HFF-Myc (cell line): Measurements from ENCODE around the gene NKX2-8.
"Not testable (repeated sequence)": the region's sequence is repeated elsewhere in the genome, so short reads cannot be mapped to it uniquely, and the experiment has no call there.

ENCODE experiments used
- DNase-seq: peaks from one replicate; pipeline ENCODE4 v3.0.0-alpha.2; 2011; ENCODE audit warnings: low read depth; ENCODE audit errors: extremely low read depth
- H3K4me3 ChIP-seq: replicated peaks from 2 replicates; pipeline ENCODE4 v1.5.1; 2011; ENCODE audit warnings: low read depth, mild to moderate bottlenecking, control low read depth, low read length
- TF ChIP-seq, protein P1 (sequence below): IDR thresholded peaks from 2 replicates; pipeline ENCODE4 v1.5.1; 2012; ENCODE audit warnings: mild to moderate bottlenecking, low read depth, low read length, control low read depth; ENCODE audit errors: missing control alignments

Gene NKX2-8

DNA sequence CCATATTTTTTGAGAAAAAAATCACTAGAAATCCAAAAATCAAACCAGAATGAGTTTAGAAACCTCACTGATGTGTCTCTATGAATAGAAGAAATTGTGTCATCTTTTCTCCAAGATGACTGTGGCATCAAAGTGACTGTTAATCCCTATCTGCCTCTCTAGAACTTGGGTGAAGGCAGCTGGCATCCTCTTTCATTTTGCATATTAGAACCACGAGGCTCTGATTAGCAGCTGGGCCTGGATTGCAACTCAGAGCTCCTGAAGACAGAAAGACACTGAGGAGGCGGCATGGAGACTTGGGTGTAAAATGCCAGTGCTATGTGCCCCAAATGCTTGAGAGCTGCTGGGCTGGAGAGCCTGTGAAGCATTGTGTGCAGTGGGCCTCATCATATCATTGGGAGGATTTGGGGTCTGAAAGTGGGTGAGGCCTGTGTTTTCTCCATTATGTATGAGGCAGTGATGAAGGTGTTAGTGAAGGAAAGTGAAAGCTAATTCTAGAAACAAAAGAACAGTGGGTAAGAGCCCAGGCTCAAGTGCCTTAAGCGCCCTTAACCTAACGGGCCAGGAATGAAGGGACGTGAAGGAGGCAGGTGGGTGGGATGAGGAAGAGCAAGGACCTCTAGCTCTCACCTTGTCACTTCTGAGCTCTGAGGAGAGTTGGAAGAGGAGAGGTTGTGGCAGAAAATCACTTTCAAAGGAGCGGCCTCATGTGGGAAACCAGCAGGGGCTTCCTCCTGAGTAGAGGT lies 26.2 kb downstream of the NKX2-8 start:
- DNase-seq: no peak
- TF ChIP-seq, protein P1, sequence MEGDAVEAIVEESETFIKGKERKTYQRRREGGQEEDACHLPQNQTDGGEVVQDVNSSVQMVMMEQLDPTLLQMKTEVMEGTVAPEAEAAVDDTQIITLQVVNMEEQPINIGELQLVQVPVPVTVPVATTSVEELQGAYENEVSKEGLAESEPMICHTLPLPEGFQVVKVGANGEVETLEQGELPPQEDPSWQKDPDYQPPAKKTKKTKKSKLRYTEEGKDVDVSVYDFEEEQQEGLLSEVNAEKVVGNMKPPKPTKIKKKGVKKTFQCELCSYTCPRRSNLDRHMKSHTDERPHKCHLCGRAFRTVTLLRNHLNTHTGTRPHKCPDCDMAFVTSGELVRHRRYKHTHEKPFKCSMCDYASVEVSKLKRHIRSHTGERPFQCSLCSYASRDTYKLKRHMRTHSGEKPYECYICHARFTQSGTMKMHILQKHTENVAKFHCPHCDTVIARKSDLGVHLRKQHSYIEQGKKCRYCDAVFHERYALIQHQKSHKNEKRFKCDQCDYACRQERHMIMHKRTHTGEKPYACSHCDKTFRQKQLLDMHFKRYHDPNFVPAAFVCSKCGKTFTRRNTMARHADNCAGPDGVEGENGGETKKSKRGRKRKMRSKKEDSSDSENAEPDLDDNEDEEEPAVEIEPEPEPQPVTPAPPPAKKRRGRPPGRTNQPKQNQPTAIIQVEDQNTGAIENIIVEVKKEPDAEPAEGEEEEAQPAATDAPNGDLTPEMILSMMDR: no peak
- H3K4me3 ChIP-seq: no peak overlapping the region

DNA sequence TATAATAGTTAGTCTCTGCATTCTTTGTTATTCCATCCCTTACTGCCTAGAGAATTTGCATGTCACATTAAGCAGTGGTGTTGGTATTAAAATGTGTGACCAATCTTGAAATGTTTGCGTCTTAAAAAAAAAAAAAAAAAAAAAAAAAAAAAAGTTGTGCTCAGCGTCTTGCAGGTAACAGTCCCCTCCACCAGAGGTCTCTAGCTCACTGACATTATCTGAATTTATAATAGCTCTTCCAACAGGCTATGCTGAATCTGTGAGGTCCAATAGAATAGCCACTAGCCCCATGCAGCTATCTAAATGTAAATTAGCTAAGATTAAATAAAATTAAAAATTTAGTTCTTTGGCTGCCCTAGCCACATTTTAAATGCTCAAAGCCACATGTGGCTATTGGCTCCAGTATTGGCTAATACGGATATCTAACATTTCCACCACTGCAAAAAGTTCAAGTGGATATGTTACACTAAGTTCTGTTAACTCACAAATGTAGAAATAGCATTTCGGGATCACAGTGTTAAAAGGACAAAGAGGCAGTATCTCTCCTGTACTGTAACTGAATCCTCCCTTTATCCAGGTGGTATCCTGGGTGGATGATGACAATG lies 28.7 kb downstream of the NKX2-8 start:
- TF ChIP-seq, protein P1: peak; percentile 61
- peak; percentile 26 for DNase-seq
- H3K4me3 ChIP-seq: no peak overlapping the region

DNA sequence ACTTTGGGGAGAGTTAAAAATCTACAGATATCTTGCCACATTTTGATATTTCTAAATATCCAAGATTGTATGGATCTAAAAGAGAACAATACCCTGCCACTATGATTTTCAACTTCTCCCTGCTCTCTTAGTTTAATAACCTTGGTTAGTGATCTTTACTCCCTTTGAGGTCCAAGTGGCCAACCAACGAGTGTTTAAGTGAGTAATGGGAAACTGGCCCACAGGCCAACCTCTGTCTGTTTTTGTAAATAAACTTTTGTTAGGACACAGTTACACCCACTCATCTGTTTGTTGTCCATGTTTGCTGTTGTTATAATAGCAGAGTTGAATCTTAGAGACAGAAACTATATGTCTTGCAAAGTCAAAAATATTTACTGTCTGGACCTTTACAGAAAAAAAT lies 31.5 kb downstream of the NKX2-8 start:
- H3K4me3 ChIP-seq: no peak overlapping the region
- no peak for DNase-seq
- TF ChIP-seq, protein P1: no peak

DNA sequence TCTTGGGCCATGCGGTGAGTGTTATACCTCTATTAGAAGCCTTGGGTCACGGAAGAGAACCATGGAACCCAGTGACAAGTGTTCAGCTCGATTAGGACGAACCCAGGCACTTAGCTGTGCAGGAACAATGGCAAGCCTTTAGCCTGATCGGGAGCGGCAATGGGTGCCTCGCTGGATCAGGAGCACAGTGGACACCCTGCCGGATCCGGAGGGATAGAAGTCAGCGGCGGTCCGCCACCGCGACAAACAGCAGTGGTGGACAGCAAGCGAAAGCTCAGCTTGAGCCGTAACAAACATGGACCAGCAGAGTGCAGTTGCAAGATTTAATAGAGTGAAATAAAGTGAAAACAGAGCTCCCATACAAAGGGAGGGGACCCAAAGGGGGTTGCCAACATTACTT lies 38.1 kb downstream of the NKX2-8 start:
- H3K4me3 ChIP-seq, DNase-seq: not testable (repeated sequence)

DNA sequence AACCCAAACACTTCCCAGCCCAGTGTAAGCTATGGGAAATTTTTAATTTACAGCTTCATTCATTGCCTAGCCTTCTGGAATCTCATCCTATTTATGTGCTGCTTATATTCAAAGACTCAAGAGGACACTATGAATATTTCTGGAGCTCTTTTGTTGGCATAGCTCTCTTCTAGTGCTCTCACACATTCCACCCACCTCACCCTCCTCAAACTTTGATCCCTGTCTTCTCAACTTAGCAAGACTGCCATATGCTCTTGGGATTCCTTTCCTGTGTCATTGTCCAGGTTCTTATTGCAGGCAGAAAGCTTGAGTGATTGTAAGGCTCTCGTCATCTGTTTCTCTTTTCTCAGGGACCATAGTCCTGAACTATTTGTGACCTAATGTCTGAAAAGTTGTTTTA lies 44.4 kb downstream of the NKX2-8 start:
- TF ChIP-seq, protein P1: no peak
- no peak overlapping the region for H3K4me3 ChIP-seq
- DNase-seq: no peak
